ENCODE results near the gene MMP23B.

MMP23B gene

GRCh38 chr1:1616045-1616790 is 15.8 kb upstream of the MMP23B start:
- no peak for DNase-seq (ENCODE audit: low read depth)
- peak overlapping the region; percentile 99 for H3K4me3 ChIP-seq (ENCODE audit: low read depth, low read length)
- no peak for TF ChIP-seq CTCF (conservative IDR thresholded peaks at IDR 0.05; ENCODE audit: low read depth, low read length)

- no peak for DNase-seq (ENCODE audit: low read depth)
- TF ChIP-seq CTCF (conservative IDR thresholded peaks at IDR 0.05; ENCODE audit: low read depth, low read length) = no peak
- H3K4me3 ChIP-seq (ENCODE audit: low read depth, low read length) = peak overlapping the region; percentile 99
These were observed 15.1 kb upstream of the MMP23B start for GRCh38 chr1:1616838-1617237.

GRCh38 chr1:1617516-1617915 is 14.5 kb upstream of the MMP23B start:
- TF ChIP-seq CTCF (conservative IDR thresholded peaks at IDR 0.05; ENCODE audit: low read depth, low read length) = no peak
- no peak overlapping the region for H3K4me3 ChIP-seq (ENCODE audit: low read depth, low read length)

GRCh38 chr1:1617925-1618324 is 14.0 kb upstream of the MMP23B start:
- TF ChIP-seq CTCF (conservative IDR thresholded peaks at IDR 0.05; ENCODE audit: low read depth, low read length) = no peak
- DNase-seq (ENCODE audit: low read depth) = no peak
- no peak overlapping the region for H3K4me3 ChIP-seq (ENCODE audit: low read depth, low read length)

More at GRCh38 chr1:1617516-1617915, 14.5 kb upstream of the MMP23B start:
- DNase-seq (ENCODE audit: low read depth) = no peak

- no peak for TF ChIP-seq CTCF (conservative IDR thresholded peaks at IDR 0.05; ENCODE audit: low read depth, low read length)
- DNase-seq (ENCODE audit: low read depth) = no peak
- no peak overlapping the region for H3K4me3 ChIP-seq (ENCODE audit: low read depth, low read length)
These were observed 13.4 kb upstream of the MMP23B start for GRCh38 chr1:1618396-1619068.

DNA sequence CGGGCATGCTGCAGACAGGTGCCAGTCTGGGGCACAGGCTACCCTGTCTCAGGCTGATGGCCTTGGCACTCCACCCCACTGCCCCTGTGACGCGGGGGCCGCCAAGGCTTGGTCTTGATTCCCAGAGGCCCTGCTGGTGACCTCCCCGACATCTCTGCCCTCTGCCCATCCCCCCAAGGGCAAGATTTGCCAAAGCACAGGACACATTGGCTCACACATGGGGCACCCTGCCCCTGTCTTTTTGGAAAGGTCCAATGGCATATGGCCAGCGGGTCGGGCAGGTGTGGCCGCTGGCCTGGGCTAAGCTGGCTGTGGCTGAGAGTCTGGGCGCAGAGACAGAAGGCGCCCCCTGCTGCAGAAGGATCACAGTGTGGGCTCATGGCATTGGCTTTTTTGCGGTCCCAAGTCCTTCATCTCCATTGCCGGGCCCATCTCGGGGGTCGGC is 12.0 kb upstream of the MMP23B start:
- no peak for DNase-seq (ENCODE audit: low read depth)
- no peak overlapping the region for H3K4me3 ChIP-seq (ENCODE audit: low read depth, low read length)
- peak; percentile 55 for TF ChIP-seq CTCF (conservative IDR thresholded peaks at IDR 0.05; ENCODE audit: low read depth, low read length)
